IPS DF 4.7 (cell line): ENCODE measurements around the gene VPREB1.
"Not testable (repeated sequence)": the region's sequence is repeated elsewhere in the genome, so short reads cannot be mapped to it uniquely, and the experiment has no call there.

Source experiments
- DNase-seq: peaks from one replicate; pipeline ENCODE4 v3.0.0-alpha.2; 2013; ENCODE audit warnings: low spot score; ENCODE audit errors: extremely low read depth

Gene VPREB1

DNA sequence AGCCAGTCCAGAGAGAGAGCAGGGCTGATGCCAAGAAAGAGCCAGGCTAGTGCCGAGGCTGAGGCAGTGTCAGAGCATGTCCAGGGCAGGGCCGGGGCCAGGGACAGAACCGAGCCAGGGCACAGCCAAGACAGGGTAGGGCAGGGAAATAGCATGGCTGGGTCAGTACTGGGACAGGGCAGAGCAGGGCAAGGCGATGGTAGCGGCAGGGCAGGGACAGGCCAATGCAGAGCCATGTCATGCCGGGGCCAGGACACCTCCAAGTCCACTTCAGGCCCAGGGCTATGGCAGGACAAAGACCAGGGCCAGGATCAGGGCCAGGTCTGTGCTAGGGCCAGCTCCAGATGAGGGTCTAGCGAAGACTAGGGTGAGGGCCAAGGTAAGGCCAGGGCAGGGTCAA is 48.9 kb downstream of the VPREB1 start:
- DNase-seq = not testable (repeated sequence)

DNA sequence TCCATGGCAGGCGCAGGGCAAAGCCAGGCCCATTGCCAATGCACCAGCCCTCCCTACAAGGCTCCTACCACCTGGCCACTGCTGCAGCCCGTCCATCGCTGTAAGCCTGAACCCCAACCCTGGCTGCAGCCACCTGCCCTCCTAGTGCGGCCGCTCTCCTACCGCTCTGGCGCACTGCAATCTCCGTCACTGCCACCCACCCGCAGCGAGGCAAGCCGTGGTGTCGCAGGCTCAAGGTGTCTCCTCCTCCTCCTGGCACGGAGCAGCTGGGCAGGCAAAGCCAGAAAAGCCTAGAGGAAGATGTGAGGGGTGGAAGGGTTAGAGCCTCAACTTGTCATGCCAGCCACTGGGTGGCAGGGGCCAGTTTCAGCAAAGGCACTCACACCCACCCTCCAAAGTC is 50.1 kb downstream of the VPREB1 start:
- DNase-seq = not testable (repeated sequence)
